Heart left ventricle (tissue), 16 donors: ENCODE measurements around the gene SMIM21. TPM values are rescaled to one million over a fixed set of nuclear protein-coding genes. Genes with fewer than 3 reads are reported as not detected.
A peak's percentile ranks its signal among the peaks of the same experiment; 100 is the strongest.

Experiments
- ATAC-seq, 4 donors: fragments of 200-7000 bp; cut with Tn5 transposase; one replicate each; pipeline ENCODE4 v1.9.1; 2020 to 2022; ENCODE audit warnings: moderate library complexity in 4 of 4, mild to moderate bottlenecking in 3 of 4, moderate number of reproducible peaks in 1 of 4
- DNase-seq, 5 donors: peaks; one replicate each; pipeline ENCODE4 v3.0.0-alpha.2; 2020
- H3K27ac ChIP-seq, 12 donors: fragments of 200-600 bp; sonication (generic) in 4 of 12; one replicate each; pipeline versions ENCODE4 v1.5.0 to v1.8.0; 2016 to 2022; ENCODE audit warnings: mild to moderate bottlenecking in 2 of 12
- H3K27me3 ChIP-seq, 9 donors: fragments of 200-600 bp; sonication (generic) in 2 of 9; one replicate each; pipeline versions ENCODE4 v1.5.1 to v1.8.0; 2016 to 2022; ENCODE audit warnings: mild to moderate bottlenecking in 3 of 9
- H3K36me3 ChIP-seq, 9 donors: fragments of 200-600 bp; sonication (generic) in 2 of 9; one replicate each; pipeline versions ENCODE4 v1.5.0 to v1.8.0; 2018 to 2022; ENCODE audit warnings: mild to moderate bottlenecking in 2 of 9
- H3K4me1 ChIP-seq, 12 donors: fragments of 200-600 bp; sonication (generic) in 4 of 12; one replicate each; pipeline versions ENCODE4 v1.5.0 to v1.8.0; 2016 to 2022; ENCODE audit warnings: mild to moderate bottlenecking in 3 of 12
- H3K4me3 ChIP-seq, 12 donors: fragments of 200-600 bp; sonication (generic) in 4 of 12; one replicate each; pipeline versions ENCODE4 v1.5.0 to v1.8.0; 2017 to 2022; ENCODE audit warnings: mild to moderate bottlenecking in 9 of 12, moderate library complexity in 4 of 12
- H3K9me3 ChIP-seq, 12 donors: fragments of 200-600 bp; sonication (generic) in 4 of 12; one replicate each; pipeline versions ENCODE4 v1.5.0 to v1.8.0; 2016 to 2022; ENCODE audit warnings: mild to moderate bottlenecking in 1 of 12
- POLR2A ChIP-seq, 2 donors: fragments of 450-650 bp; IDR thresholded peaks; one replicate each; pipeline ENCODE4 v1.6.1; 2017; ENCODE audit warnings: antibody characterized with exemption in 2 of 2, mild to moderate bottlenecking in 2 of 2, moderate library complexity in 2 of 2
- WGBS, 4 donors: extraction: QIAGEN DNeasy Blood & Tissue Kit in 2 of 4; methylation state at CpG; one replicate each; pipeline versions ENCODE4 v1.1.5 to v1.1.7; 2013 to 2018; 5-methylcytosine and 5-hydroxymethylcytosine counted together
- intact Hi-C, 10 donors: fragments of 100-400 bp; cut with DNase I; formaldehyde crosslinking; loops; one replicate each; pipeline versions ENCODE4 v1.11.1 to v1.14.2; 2022
- polyA plus RNA-seq, 2 donors: library from polyadenylated mRNA; stranded (reverse); fragments of 200-250 nt; gene quantifications; one replicate each; pipeline ENCODE4 v1.2.3, GENCODE V29; 2013
- total RNA-seq, 9 donors: library from RNA; depleted of rRNA in 2 of 9; stranded (reverse); fragments of >200 nt in 2 of 9; fragmentation: NEBNext Ultra II Directional in 3 of 9; extraction: Animal tissue kit (Norgen Biotek cat#: 25700) in 3 of 9; gene quantifications; one replicate each; pipeline versions ENCODE4 v1.1.0 to v1.2.4, GENCODE V29; 2016 to 2023
- TF ChIP-seq, protein P1 (sequence below), 12 donors: fragments of 200-600 bp; sonication (generic) in 4 of 12; IDR thresholded peaks; one replicate each; pipeline versions ENCODE4 v1.5.0 to v1.8.0; 2018 to 2022; ENCODE audit warnings: antibody characterized with exemption in 12 of 12, mild to moderate bottlenecking in 5 of 12
- donor health status: ischemic (EF 13 %, LVEDD 7.1; RV severe dilation, severe dysfunction).
- donor health status: healthy with polysubstance abuse.
- donor health status: DM: no; HTN: yes; CAD: no.
- donor health status: DM: no; HTN: no; CAD: no.
- donor health status: ischemic (EF 25% LVEDD 6.9; RV normal size, moderate dysfunction).
- donor health status: ischemic (EF 25% LVEDD 5.7; RV mildly dilated, moderate dysfunction).
- donor health status: healthy.
- donor health status: DM: yes; HTN: yes; CAD: no.
- donor health status: ischemic (EF 35%, LVEDD 5.7; RV mildly dilated, moderate dysfunction).
- donor health status: nonischemic (EF 11% LVEDD 7.7; RV severe dilation, severe dysfunction).
- donor health status: DM: yes; HTN: yes; CAD: no.
- donor health status: PGD.
- donor health status: ischemic (EF 29% LVEDD 5.4; RV normal size, mild dysfunction).
- donor health status: nonischemic (EF 23%, LVEDD 6.1; RV moderate dilation, normal function).

The SMIM21 gene
- total and polyA plus RNA-seq, 11 donors, result not detected

DNA sequence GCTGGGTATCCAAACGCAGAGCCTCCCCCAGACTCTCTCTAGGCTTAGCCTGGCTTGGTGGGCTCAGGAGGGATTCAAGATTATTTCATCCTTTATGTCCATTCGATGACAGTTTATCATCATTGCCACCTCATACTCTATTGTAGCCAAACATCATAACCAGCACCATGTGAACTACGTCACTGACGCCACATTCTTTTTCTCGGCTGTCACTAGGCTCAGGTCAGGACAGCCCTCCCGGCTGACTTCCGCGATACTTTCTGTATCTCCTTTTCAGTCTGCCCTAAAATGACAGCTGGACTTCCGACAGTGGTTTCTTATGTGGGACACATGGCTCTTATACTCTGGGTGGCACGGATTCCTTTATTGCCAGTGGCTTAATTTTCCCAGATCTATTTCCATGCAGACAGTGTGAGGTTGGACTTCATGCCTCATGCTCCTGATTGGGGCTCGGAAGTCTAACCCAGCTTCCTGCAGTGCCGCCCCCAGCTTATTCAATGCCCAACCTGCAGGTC is 39.8 kb upstream of the SMIM21 start:
- H3K4me1 ChIP-seq, result peaks cover 0 to 7% (median 0%) of the 10 kb centered on the region in 12 donors
- H3K27me3 ChIP-seq, result no peaks in the 10 kb centered on the region
- TF ChIP-seq, protein P1, sequence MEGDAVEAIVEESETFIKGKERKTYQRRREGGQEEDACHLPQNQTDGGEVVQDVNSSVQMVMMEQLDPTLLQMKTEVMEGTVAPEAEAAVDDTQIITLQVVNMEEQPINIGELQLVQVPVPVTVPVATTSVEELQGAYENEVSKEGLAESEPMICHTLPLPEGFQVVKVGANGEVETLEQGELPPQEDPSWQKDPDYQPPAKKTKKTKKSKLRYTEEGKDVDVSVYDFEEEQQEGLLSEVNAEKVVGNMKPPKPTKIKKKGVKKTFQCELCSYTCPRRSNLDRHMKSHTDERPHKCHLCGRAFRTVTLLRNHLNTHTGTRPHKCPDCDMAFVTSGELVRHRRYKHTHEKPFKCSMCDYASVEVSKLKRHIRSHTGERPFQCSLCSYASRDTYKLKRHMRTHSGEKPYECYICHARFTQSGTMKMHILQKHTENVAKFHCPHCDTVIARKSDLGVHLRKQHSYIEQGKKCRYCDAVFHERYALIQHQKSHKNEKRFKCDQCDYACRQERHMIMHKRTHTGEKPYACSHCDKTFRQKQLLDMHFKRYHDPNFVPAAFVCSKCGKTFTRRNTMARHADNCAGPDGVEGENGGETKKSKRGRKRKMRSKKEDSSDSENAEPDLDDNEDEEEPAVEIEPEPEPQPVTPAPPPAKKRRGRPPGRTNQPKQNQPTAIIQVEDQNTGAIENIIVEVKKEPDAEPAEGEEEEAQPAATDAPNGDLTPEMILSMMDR (IDR thresholded peaks at IDR 0.05), result no peak
- no peak for TF ChIP-seq POLR2A (IDR thresholded peaks at IDR 0.05)
- WGBS, 4 donors, result 76 to 80% (median 78%) methylated on average over 12 of the region's 12 CpGs
- no peaks in the 10 kb centered on the region for H3K36me3 ChIP-seq
- ATAC-seq, result no peak
- H3K9me3 ChIP-seq, result no peaks in the 10 kb centered on the region
- intact Hi-C loops, result loop anchor here in 1 of 10 donors (10.0 kb wide), 2 partner anchors 93 to 293 kb away; no protein-coding TSS in a partner anchor
- no peak overlapping the region for H3K27ac ChIP-seq
- no peak overlapping the region for H3K4me3 ChIP-seq
- DNase-seq, result no peak

DNA sequence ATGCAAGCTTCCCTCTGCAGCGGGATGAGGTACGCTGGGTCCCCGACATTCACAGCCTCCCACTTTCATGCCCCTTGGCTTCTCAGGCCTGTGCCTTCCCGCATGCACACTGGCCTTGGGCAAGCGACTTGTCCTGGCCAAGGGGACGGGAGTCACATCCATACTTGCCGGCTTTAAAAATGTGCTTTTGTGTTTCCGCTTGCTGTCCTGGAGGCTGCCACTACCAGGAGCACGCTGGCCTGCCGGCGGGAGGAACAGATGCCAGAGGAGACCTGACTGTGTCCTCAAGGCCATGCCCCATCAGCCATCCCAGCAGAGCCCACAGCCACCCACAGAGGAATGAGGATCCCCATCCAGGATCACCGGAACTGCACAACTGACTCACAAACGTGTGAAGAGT is 36.9 kb upstream of the SMIM21 start:
- 93 to 97% (median 96%) methylated on average over 9 to 13 of the region's 13 CpGs for WGBS, 4 donors
- TF ChIP-seq, protein P1 (IDR thresholded peaks at IDR 0.05), result no peak
- TF ChIP-seq POLR2A (IDR thresholded peaks at IDR 0.05), result no peak
- H3K9me3 ChIP-seq, result no peaks in the 10 kb centered on the region

DNA sequence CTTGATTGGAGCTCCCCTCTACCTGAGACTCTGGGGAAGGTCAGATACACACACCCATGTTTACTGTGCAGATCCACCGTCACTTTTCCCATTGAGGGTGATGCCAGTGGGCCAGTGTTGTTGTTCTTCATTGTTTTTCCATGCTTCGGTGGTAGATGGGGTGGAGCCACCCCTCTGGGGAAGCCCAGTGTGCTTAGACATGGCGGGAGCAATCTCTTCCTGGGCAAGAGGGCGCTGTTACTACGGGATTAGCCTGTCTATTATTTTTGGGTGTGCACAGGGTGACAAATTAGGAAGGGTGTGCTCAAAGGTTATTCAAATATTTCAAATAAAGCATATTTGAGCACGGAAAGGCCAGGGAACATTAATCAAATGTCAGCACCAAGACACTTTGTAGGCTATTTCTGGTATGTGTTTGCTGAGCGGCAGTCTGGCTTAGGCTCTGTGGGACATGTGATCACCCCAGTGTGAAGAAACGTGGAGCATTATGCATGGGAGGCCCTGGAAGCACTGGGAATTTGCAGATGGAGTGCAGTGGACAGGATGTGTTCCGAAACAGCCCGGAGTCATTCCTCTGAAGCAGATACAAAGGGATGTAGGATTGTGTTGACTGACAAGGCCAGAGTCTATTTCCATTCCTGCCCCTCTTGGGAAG is 34.8 kb upstream of the SMIM21 start:
- no peak for TF ChIP-seq POLR2A (IDR thresholded peaks at IDR 0.05)
- TF ChIP-seq, protein P1 (IDR thresholded peaks at IDR 0.05), result no peak
- peak overlapping the region in 1 of 12 donors; percentile 24 for H3K27ac ChIP-seq
- 58 to 65% (median 61%) methylated on average over 10 of the region's 10 CpGs for WGBS, 4 donors

More for the DNA sequence above, 36.9 kb upstream of the SMIM21 start:
- intact Hi-C loops, result loop anchor here in 1 of 10 donors (10.0 kb wide), 2 partner anchors 90 to 290 kb away; no protein-coding TSS in a partner anchor
- ATAC-seq, result no peak
- Histone ChIP-seq H3K27me3 (no peaks in the 10 kb centered on the region), H3K4me1 (peaks cover 0 to 13% (median 0%) of the 10 kb centered on the region in 12 donors), H3K27ac (no peak overlapping the region), H3K4me3 (no peak overlapping the region), H3K36me3 (no peaks in the 10 kb centered on the region)
- DNase-seq, result no peak

GRCh38 chr18:75456199-75456631 is 28.7 kb upstream of the SMIM21 start:
- intact Hi-C loops, result loop anchor here in 1 of 10 donors (5.0 kb wide), 1 partner anchor 244 kb away; the partner anchor contains the start of gene TSHZ1
- Histone ChIP-seq H3K36me3 (no peaks in the 10 kb centered on the region), H3K9me3 (peaks cover 0 to 14% (median 0%) of the 10 kb centered on the region in 12 donors), H3K27me3 (peaks cover 0 to 34% (median 0%) of the 10 kb centered on the region in 9 donors), H3K4me1 (peaks cover 0 to 14% (median 0%) of the 10 kb centered on the region in 12 donors), H3K27ac (peak overlapping the region in 3 of 12 donors; percentile 31 to 45 (median 37)), H3K4me3 (peak overlapping the region; percentile 41 to 70 (median 58))
- ATAC-seq (peak in 2 of 4 donors; percentile 7 to 26), DNase-seq (peak in 1 of 5 donors; percentile 22)
- TF ChIP-seq POLR2A (IDR thresholded peaks at IDR 0.05), result no peak
- TF ChIP-seq, protein P1 (IDR thresholded peaks at IDR 0.05), result no peak
- 32 to 61% (median 46%) methylated on average over 17 to 19 of the region's 19 CpGs for WGBS, 4 donors

More for the DNA sequence above, 34.8 kb upstream of the SMIM21 start:
- intact Hi-C loops, result loop anchor here in 1 of 10 donors (10.0 kb wide), 2 partner anchors 88 to 288 kb away; no protein-coding TSS in a partner anchor
- H3K4me3 ChIP-seq, result no peak overlapping the region
- ATAC-seq (peak; percentile 79 to 93 (median 90)), DNase-seq (peak in 1 of 5 donors; percentile 50)
- H3K36me3 ChIP-seq, result no peaks in the 10 kb centered on the region
- no peaks in the 10 kb centered on the region for H3K27me3 ChIP-seq
- peaks cover 0 to 14% (median 0%) of the 10 kb centered on the region in 12 donors for H3K9me3 ChIP-seq
- H3K4me1 ChIP-seq, result peaks cover 0 to 13% (median 0%) of the 10 kb centered on the region in 12 donors
